Neural cell (in vitro differentiated cells): ENCODE results near the gene TNK2.

Experiments used
- CTCF ChIP-seq: fragments of 450-650 bp; IDR thresholded peaks from 2 replicates; pipeline ENCODE4 v1.5.1; 2014; ENCODE audit warnings: antibody characterized with exemption, mild to moderate bottlenecking, moderate library complexity; ENCODE audit not compliant: poor library complexity, severe bottlenecking
- EP300 ChIP-seq: fragments of 450-650 bp; conservative IDR thresholded peaks from 2 replicates; pipeline ENCODE4 v1.6.1; 2014; ENCODE audit warnings: antibody characterized with exemption, mild to moderate bottlenecking, moderate library complexity; ENCODE audit not compliant: poor library complexity, severe bottlenecking
- EZH2 ChIP-seq: fragments of 200-600, 300-800 bp; shearing (Covaris generic), sonication (generic); IDR thresholded peaks from 2 replicates; pipeline ENCODE4 v1.6.1; 2014; ENCODE audit warnings: antibody characterized with exemption, low read length, borderline replicate concordance, mild to moderate bottlenecking; ENCODE audit not compliant: insufficient read depth, poor library complexity, severe bottlenecking
- POLR2AphosphoS5 ChIP-seq: IDR thresholded peaks from 2 replicates; pipeline ENCODE4 v1.6.1; 2012
- RAD21 ChIP-seq: fragments of 450-650 bp; conservative IDR thresholded peaks from 2 replicates; pipeline ENCODE4 v1.6.1; 2014; ENCODE audit warnings: antibody characterized with exemption, mild to moderate bottlenecking, moderate library complexity
- REST ChIP-seq: IDR thresholded peaks from 2 replicates; pipeline ENCODE4 v1.6.1; 2012; ENCODE audit warnings: borderline replicate concordance
- SMC3 ChIP-seq: fragments of 450-650 bp; conservative IDR thresholded peaks from 2 replicates; pipeline ENCODE4 v1.6.1; 2014; ENCODE audit warnings: antibody characterized with exemption, mild to moderate bottlenecking, moderate library complexity; ENCODE audit not compliant: poor library complexity
- TAF1 ChIP-seq: IDR thresholded peaks from 2 replicates; pipeline ENCODE4 v1.6.1; 2012; ENCODE audit warnings: low read depth

DNA sequence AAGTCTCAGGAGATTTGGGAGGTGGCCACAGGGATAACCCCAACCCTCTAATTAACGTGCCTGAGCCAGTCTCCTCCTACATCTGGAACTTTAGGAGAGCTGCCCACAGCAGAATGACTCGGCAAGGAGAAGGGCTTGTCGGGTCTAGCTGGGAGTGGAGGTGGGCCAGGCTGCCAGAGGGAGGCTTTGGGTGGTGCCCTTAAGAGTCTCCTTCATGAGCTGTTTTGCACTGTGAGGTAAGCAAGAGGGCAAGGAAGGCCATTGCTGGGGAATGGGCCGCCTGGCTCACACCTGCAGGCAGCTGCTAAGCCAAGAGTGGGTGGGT lies 3.6 kb upstream of the TNK2 start:
- TF ChIP-seq CTCF: no peak
- TF ChIP-seq SMC3: no peak
- TF ChIP-seq REST: no peak
- TF ChIP-seq EZH2: no peak
- no peak for TF ChIP-seq EP300
- no peak for TF ChIP-seq RAD21
- no peak for TF ChIP-seq POLR2AphosphoS5
- no peak for TF ChIP-seq TAF1
